Iris pigment epithelial cell (primary cell): ENCODE results near the gene CCNK.

Source experiments
- DNase-seq: peaks from one replicate; pipeline ENCODE4 v3.0.0-alpha.2; 2011; ENCODE audit warnings: low read depth

Gene CCNK

DNA sequence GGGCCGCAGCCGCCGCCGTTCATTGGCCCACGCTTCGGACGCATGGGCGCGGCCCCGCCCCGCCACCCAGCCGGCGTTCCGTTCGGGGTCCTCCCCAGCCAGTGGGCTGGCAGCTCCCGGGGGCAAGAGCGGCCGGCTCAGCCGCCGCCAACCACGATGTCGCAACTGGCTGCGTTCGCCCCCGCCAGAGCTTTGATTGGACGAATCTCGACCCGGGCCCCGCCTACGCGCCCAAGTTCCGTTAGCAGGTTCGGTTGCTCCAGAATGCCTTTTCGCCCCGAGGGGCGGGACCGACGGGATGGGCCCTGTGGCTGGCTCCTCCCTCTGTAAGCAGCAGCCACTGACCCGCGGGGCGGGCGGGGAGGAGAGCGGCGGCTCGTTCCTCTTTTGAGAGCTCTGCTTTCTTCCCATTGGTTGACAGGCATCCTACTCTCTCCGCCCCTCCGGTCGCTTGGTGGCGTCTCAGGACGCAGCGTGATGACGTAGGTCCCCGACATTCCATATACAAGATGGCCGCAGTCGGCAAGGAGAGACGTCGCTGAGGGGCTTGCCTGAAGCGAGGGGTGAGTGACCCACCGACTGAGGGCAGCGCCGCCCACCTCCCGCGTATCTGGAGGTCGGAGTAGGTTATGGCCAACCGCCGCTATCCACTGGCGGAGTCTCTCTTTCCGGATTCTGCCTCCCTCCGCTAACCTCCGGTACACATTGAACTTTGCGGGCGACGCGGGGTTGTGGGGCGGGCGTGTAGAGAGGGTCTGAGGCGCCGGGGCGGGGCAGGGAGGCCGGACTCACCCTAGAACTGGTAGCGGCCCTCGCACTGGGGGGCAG, at the start of gene CCNK:
Gene CCNK (plus strand): TSS at position 493 of the 828 bp plus-strand sequence. CDS start 11,269 bp downstream, outside the sequence.
- DNase-seq: peak; percentile 100

DNA sequence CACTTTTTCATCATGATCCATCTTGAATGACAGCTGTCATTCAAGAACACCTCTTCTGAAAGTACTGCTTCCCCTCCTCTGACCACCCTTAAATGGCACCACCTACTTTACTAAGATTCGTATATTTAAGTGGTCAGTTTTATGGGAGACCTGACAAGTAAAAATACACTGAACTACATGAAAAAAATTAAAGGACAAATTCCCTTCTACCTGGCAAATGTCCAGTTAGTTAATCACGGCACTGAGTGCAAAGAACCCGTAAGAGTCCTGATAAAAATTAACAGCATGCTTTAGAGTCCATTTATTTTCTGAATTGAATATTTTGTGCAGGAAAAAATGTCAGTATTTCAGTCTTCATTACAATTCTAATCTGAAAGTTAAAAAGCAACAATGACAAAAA, 49.2 kb upstream of the CCNK start:
- no peak for DNase-seq

DNA sequence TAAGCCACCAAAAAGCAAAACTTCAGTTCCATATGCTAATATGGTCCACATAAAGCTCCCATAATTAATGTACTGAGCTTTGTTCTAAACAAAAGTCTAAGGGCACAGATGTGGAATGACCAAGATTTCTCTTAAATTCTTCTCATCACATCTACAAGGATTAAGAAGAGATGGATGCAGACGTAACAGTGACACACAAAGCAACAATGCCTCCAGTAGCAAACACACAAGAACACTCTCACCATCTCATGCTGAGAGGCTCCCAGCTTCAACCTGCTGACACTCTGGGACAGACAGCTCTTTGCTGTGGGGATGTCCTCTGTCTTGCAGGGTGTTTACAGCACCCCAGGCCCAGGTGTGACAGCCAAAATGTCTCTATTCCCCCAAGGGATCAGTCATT, 48.7 kb upstream of the CCNK start:
- peak; percentile 20 for DNase-seq

DNA sequence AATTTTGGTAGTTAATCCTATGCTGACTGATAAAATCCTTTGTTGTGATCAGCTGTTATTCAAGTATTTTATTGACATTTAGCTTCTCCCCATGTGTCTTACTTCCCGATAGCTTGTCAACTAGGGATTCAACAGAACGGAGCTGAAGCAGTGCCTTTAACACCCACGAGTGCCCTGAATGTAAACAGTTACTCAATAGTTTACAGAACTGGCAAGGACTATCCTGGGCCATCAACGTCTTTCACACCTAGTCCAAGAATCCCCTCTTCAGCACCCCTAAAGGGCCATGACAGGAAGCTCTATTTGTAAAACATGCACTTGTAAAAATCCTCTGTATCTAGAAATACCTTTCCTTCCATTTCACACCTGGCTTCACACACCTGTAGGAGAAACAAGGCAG, 45.9 kb upstream of the CCNK start:
- no peak for DNase-seq

DNA sequence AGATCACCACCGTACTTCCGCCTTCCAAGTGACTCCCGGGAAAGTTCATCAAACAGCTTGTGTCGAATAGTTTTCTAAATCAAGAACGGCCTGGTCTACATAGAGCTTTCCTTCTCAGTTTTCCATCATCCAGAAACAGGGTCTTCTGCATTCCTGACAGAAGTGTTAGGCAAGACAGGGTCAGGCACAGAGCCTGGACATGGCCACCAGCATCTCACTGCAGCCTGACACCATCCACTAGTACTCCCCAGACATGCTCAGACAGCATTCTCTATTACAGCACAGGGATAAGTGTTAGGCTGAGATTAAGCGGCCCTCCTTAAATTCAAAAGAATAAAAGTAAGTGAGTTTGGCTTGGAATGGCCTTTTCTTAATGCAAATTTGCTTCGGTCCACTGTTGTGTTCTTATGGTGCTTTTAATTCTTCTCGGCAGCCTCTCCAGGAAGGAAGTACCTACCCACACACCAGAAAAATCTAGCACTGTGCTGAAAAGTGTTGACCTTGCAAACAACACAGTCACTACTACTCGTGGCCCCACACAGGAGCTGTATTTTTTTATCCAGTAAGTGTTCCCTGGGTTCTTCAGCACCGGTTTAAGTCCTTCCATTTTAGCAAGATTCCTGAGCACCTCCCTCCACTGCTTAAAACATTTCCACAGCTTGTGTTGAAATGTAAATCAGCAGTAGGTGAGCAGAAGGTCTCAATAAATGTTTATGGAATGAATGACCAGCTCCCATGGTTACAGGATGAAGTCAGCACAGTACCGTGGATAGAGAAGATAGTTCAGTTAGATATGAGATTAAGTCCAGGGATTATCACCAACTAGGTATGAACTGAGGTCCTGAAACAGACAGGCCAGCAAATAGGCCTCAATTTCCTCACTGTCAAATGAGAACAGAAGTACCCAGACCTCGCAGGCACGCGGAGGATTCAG, 44.7 kb upstream of the CCNK start:
- peak; percentile 73 for DNase-seq

DNA sequence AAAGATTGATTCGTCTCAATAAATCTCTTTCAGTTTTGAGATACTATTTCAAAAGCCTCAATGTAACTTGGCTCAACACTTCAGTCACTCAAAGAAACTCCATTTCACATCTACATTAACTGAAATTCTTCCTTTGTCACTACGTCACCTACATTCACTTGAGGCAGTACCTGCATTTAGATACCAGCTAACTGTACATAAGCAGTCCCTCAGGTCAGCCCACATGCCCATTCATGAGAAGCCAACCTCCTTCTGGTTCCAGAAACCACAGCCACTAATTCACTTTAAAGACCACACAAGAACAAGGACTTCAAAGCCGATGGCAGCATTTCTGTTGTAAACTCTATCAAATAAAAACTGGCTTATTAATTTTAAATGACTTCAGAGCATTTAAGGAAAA, 43.5 kb upstream of the CCNK start:
- no peak for DNase-seq

DNA sequence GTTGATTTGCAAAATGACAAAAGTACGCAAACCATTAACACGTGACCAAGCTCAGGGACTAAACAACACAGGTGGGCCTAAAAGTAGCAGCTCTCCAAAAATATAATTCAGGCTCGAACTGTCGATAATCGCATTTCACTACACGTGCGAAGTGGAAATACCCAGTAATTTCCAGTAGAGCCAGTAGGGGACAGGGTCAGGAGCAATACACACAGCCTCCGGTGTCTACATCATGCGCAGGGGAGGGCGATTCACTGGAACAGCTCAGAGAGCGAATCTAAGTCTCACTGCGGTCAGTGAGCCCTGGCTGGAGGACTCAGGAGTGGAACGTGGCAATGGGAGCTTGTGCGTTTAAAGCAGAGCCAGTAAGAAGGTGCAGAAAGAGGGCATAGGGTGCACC, 40.9 kb upstream of the CCNK start:
- DNase-seq: no peak

DNA sequence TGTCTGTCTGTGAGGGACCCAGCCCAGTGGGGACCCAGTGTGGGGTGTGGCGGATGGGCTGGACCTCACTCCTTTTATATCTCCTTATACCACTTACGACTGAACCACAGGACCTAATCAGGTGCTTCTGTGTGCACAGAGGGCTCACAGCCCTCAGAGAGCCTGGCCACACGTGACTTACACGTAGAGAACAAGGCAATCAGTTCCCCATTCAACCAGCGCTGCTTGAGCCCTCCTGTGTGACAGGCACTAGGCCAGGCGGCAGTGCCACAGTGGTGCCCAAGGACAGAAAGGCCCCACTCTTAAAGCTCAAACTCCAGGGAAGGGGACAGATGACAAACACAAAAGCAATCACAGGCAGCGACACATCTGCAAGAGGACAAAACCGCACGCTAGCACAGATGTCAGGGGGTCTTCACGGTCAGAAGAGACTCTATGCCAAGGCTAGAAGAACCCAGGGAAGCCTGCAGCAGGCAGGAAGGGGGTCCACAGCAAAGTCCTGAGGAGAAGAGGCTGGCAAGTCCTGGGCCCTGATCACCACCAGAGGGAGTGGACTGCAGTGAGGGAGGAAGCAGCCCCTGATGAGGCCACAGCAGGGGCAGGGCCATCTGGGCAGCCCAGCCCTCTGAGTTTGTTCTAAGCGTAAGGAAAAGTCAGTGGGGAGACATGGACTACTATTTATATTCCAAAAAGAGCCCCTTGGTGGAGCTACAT, 39.9 kb upstream of the CCNK start:
- peak; percentile 27 for DNase-seq

DNA sequence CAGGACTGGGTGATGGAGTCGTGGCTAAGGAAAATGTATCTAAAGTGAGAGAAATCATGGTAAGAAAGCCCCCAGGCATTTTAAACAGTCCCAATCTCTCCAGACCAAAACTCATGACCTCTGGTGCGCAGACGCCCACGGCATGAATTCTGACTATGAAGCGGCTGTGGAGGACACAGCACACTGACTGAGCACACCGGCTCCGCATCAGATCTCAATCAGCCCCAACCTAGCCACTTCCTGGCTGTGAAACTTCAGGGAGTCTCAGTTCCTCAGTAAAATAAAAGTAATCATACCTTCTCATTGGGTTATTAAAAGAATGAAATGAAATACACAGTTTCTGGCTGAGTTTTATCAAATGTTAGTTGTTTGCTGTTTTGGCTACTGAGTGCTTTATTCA, 39.3 kb upstream of the CCNK start:
- no peak for DNase-seq

DNA sequence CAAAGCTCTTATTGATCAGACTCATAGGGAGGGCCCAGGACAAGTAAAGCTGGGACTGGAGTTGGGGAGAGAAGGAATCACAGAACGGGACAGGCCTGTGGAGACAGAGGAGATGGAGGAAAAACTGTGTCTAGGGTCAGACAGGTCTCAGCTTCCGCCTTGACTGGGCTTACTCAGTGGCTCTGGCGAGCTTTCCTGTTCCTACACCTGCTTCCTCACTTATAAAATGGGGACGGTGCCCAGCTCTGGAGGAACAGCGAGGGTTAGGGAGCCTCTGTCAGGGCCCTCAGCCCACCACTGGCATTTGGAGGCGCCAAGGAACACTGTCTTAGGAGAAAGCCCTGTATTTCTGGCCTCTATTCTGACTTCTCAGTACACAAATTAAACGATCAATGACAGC, 35.3 kb upstream of the CCNK start:
- no peak for DNase-seq

DNA sequence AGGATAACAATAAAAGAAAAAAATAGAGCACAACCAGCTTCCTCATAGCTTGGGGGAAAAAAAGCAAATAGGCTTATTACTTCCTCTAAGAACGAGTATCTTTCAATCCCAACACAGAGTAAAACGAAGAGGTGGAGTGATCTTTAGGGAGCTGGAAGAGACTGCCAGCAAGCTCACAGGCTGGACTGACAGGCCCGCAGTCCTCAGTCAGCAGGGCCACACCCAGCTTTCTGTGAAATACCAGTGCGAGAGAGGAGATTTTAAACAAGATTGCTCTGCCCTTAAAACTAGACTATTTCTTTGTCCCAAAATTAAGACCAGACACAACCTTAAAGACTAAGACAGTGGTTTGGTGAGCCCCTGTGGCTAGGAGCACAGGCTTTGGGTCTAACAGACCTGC, 33.5 kb upstream of the CCNK start:
- DNase-seq: no peak

DNA sequence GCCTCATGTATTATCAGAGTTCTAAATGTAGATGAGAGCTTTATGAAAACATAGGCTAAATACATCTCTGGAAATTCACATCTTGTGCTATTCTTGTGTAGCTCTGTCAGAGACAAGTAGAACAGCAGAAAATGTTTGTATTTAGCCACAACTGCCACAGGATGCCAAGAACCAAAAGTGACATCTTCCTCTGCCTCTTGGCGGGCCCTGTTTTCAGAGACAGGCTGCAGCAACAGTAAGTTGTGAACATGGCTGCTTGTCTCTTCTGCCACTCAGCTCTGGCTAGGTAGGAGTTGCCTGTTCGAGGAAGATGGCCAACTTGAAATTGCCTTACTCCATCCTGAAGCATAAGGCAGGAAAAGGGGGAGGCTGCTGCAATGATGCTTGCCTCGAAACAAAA, 30.9 kb upstream of the CCNK start:
- DNase-seq: no peak

DNA sequence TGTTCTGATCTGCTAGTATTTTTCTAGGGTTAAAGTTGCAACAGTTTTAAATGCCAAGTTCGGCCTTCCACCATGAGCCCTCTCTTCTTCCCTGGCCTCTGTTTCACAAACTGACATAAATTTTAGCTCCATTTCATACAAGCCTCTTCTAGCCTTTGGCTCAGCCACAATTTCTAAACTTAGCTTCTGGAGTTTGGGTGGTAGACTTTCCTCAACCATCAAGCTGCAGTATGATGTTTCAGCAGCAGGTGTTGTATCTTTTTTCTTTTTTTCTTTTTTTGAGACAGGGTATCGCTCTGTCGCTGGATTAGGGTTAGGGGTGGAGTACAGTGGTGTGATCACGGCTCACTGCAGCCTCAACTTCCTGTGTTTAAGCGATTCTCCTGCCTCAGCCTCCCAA, 30.0 kb upstream of the CCNK start:
- no peak for DNase-seq

DNA sequence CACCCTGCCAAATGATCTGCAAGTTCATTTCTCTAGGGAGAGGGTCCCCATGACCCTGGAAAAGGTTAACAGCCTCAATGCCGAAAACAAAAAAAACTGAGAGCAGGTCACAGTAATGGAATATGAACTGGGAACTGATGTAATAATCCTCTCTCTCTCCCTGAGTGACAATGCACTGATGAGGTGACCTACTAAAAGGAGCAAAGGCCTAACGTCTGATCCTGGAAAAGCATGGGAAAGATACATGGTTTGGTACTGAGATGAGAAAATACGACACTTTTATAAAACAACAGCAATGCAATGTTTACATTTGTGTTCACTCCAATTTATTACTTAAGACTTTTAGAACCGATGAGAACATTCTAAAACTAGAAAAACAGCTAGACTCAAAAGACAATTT, 28.2 kb upstream of the CCNK start:
- no peak for DNase-seq

DNA sequence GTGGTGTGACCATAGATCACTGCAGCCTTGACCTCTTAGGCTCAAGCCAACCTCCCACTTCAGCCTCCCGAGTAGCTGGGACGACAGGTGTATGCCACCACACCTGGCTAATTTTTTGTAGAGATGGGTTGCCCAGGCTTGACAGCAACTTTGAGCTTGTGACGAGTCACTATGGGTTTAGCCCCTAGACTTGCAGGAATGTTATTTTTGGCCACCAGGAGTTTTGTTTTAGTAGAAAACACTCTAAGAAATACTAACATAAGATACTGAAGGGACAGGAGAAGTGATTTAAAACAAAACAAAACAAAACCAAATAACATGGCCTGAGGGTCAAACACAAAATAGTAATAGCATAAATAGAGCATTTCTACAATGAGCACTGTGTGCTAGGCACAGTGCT, 27.0 kb upstream of the CCNK start:
- peak; percentile 61 for DNase-seq

DNA sequence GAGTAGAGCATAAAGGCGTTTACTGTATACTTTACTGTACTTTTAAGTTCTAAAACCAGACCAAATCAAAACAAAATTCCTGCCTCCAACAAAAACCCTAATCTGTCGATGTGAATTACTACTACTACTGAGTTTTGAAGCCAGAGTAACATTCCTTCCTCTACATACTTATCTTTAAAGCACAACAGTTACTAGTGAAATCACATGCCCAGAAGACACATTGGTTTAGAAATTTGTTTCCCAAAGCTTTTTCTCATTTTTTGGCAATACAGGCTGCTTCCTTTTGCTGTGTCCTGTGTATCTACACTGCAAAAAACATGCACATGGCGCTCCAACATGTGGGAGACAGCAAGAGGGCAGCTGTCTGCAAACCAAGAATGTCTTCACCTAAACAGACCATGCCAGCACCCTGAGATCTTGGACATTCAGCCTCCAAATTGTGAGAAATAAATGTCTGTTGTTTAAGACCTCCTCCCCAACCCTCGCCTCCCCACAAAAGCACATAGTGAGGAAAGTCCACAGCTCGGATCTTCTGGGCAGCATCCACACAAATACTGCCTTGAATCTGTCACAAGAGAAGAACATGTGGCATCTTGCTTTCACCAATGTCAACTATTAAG, 21.6 kb upstream of the CCNK start:
- no peak for DNase-seq

DNA sequence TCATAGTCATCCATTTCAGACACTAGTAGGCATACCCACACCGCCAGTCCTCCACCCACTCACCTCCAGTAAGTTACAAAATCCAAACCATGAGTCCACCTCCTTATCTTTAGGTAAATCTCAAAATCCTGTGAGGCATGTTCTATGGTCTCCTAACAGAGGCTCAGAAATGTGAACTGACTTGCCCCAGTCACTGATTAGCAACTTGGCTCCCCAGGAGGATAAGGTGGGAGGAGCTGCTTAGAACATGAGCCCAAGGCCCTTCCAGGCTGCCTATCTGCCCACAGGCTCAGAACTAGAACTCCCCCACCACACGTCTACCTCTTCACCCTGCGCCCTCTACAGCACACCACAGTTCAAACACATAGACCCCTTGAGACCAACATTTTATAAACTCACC, 20.4 kb upstream of the CCNK start:
- peak; percentile 25 for DNase-seq

DNA sequence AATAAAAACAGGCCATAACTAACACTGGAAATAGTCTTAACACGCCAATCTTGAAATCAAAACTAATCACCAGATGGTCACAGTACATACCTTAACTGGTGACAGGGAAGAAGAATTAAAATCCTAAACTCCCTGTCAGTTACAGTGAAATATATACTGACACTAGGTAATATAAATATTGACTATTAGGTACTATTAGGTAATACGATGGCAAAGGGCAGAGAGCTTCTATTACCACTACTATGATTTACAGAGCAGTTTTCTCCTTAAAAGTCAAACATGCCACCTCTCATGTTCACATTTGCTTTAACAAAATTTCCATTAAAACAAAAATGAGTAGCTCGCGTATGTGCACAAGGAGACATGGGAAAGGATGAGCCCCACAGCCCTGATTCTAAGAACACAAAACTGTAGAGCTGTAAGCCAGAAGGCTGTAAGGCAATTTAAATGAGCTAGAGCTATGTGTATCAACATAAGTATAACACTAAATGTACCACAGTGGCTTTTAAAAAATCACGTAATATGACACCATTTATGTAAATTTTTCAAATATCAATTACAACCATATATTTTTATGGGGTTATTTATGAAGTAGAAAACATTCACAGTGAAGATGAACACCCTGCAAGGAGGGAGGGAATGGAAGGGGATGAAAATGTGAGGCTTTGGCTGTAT, 19.7 kb upstream of the CCNK start:
- no peak for DNase-seq

DNA sequence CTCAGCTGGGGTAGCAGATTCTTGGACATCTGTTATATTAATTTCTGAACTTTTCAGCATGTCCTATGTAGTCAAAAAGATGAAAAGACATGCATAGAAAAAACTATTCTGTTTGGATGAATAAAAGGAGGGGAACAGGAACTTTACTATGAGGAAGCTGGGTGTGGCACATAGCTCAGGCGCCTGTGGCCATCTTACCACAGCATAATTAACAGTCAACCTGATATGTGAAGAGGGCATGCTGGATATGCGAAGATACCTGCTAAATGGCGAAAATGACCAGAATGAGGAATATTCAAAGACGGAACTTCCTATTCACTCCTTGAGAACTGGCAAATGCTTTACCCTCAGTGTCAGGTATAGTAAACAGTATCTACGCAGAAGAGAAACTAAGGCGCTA, 19.0 kb upstream of the CCNK start:
- DNase-seq: no peak

DNA sequence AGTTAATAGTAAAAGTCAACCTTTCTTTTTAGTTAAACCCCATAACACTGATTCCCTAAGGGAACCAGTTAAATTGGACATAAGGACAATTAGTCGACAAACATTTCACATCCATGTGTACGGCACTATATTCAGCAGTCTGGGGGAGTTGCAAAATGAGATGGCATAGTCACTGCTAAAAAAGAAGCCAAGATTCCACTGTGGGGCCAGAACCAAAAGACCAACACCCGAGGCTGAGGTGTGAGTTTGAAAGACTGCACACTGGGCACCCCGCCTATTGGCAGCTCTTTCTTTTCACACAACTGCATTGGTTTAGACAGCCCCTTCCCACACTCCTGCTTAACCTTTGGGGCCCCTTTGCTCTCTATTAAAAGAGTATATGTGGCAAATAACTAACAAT, 17.2 kb upstream of the CCNK start:
- no peak for DNase-seq

DNA sequence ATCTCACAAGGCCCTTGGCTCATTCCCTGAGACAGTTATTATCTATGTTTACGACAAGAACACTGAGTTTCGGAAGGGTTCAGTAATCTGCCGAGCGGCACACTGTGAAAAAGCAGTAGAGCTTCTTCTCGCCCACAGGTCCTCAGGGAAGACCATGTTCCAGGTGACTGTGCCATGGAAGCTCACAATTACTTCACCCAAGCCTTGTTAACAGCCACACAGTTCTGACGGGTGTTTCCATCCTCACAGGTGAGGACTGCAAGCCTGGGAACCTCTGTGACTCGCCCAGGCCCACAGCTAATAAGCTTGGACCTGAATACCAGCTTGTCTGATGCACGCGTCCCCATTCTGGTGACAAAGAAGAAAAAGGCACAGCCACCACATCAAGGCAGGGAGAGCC, 15.9 kb upstream of the CCNK start:
- no peak for DNase-seq

DNA sequence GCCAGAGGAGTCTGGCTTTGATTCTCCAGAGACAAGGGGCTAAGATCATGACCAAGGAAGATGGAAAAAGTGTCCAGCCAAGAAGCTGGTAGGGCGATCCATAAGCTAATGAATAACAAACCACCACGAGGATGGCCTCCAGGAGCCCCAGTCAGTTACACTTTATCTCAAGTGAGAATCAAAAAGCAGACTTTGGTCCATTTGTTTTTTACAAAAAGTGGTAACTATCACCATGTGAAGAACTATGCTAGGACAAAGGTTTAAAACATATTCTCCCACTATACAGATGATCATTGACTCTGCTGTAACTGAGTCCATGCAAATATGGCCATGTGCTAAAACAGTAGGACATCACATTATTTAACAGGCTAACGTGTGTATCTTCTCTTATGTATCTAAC, 14.5 kb upstream of the CCNK start:
- DNase-seq: no peak
